OCI-LY7 (cell line): ENCODE measurements around the gene PAX9. TPM values are rescaled to one million over a fixed set of nuclear protein-coding genes. Genes with fewer than 3 reads are reported as not detected.

Source experiments
- BruUV-seq: library from RNA; stranded (reverse); fragments of 400-500 nt; replicated peaks from 2 replicates; lab custom pipeline; 2021; lab: Mats Ljungman, UMichigan
- CTCF ChIA-PET: fragments of 300-600 bp; sonication (Branson Sonifier 250); formaldehyde crosslinking; loops from one replicate; lab custom pipeline; 2022; ENCODE audit warnings: antibody characterized with exemption; ENCODE audit not compliant: unreplicated experiment; lab: Charles Lee
- POLR2A ChIA-PET: fragments of 300-600 bp; sonication (Branson Sonifier 250); formaldehyde crosslinking; loops from one replicate; lab custom pipeline; 2022; ENCODE audit warnings: antibody characterized with exemption; lab: Charles Lee
- DNase-seq: peaks from one replicate; pipeline ENCODE4 v3.0.0-alpha.2; 2015; ENCODE audit warnings: low spot score
- H2AFZ ChIP-seq: fragments of 200-600 bp; sonication (generic), shearing (Covaris generic); 2 replicates; pipeline ENCODE4 v1.6.1; 2014; ENCODE audit warnings: mild to moderate bottlenecking, antibody characterized with exemption, low read length, moderate library complexity
- H3K27ac ChIP-seq: fragments of 200-600 bp; sonication (generic); 2 replicates; pipeline ENCODE4 v1.5.1; 2014; ENCODE audit warnings: mixed run types, low read depth, mild to moderate bottlenecking, moderate library complexity, low read length, inconsistent platforms; ENCODE audit not compliant: poor library complexity, severe bottlenecking
- H3K36me3 ChIP-seq: fragments of 200-600 bp; sonication (generic); 2 replicates; pipeline ENCODE4 v1.6.1; 2014; ENCODE audit warnings: mild to moderate bottlenecking, antibody characterized with exemption, low read length, moderate library complexity, mixed read lengths; ENCODE audit not compliant: insufficient read depth
- H3K4me1 ChIP-seq: fragments of 200-600 bp; sonication (generic); 2 replicates; pipeline ENCODE4 v1.5.1; 2014; ENCODE audit warnings: mild to moderate bottlenecking, low read length; ENCODE audit not compliant: insufficient read depth, poor library complexity, severe bottlenecking
- H3K4me2 ChIP-seq: fragments of 200-600 bp; sonication (generic); 2 replicates; pipeline ENCODE4 v1.6.1; 2014; ENCODE audit warnings: mild to moderate bottlenecking, low read length
- H3K4me3 ChIP-seq: fragments of 200-600 bp; sonication (generic); 2 replicates; pipeline ENCODE4 v1.5.1; 2014; ENCODE audit warnings: mild to moderate bottlenecking, low read depth, low read length; ENCODE audit not compliant: poor library complexity, severe bottlenecking
- H3K79me2 ChIP-seq: fragments of 200-600 bp; sonication (generic); 2 replicates; pipeline ENCODE4 v1.6.1; 2016; ENCODE audit warnings: low read depth, mild to moderate bottlenecking, low read length, moderate library complexity, mixed read lengths; ENCODE audit not compliant: insufficient read depth
- H3K9me2 ChIP-seq: fragments of 200-600 bp; sonication (generic); 2 replicates; pipeline ENCODE4 v1.6.1; 2016; ENCODE audit warnings: mild to moderate bottlenecking, low read length, mixed read lengths; ENCODE audit not compliant: insufficient read depth
- H3K9me3 ChIP-seq: fragments of 200-600 bp; sonication (generic); 2 replicates; pipeline ENCODE4 v1.6.1; 2014; ENCODE audit warnings: mild to moderate bottlenecking, mixed run types, low read length, mixed read lengths
- H4K20me1 ChIP-seq: fragments of 200-600 bp; sonication (generic); 2 replicates; pipeline ENCODE4 v1.6.1; 2014; ENCODE audit warnings: mild to moderate bottlenecking, antibody characterized with exemption, low read length, moderate library complexity, mixed read lengths; ENCODE audit not compliant: insufficient read depth
- EZH2phosphoT487 ChIP-seq: fragments of 200-600 bp; sonication (generic); IDR thresholded peaks from 2 replicates; pipeline ENCODE4 v1.6.1; 2018; ENCODE audit warnings: low read depth, borderline replicate concordance, mild to moderate bottlenecking, mixed run types, antibody characterized with exemption, low read length, moderate library complexity, mixed read lengths
- intact Hi-C: fragments of 100-400 bp; cut with micrococcal nuclease; formaldehyde crosslinking; loops from one replicate; pipeline ENCODE4 v1.10.0; 2022; ENCODE audit not compliant: unreplicated experiment
- total RNA-seq, 2 experiments: library from RNA; depleted of rRNA in 1 of 2; stranded (reverse); fragments of >200 nt in 1 of 2; shearing (Covaris generic) in 1 of 2; gene quantifications; 2 replicates each; pipeline ENCODE4 v1.2.3, GENCODE V29; 2014 to 2022
- TF ChIP-seq, protein P1 (sequence below): fragments of 200-600 bp; sonication (generic); conservative IDR thresholded peaks from 2 replicates; pipeline ENCODE4 v1.5.1; 2014; ENCODE audit warnings: mild to moderate bottlenecking, antibody characterized with exemption, low read length, moderate library complexity, mixed read lengths

PAX9 gene
- total RNA-seq, 2 experiments from 2014 or later, result 2.3 to 4.4 TPM

GRCh38 chr14:36719823-36720222, 58.2 kb downstream of the PAX9 start:
- CTCF ChIA-PET, result no interaction called here
- Histone ChIP-seq H2AFZ (no peak overlapping the region), H3K9me3 (no peaks in the 10 kb centered on the region), H3K4me3 (no peak overlapping the region), H3K27ac (no peak overlapping the region), H3K4me2 (no peak overlapping the region), H3K36me3 (no peaks in the 10 kb centered on the region), H3K9me2 (no peaks in the 10 kb centered on the region), H4K20me1 (no peaks in the 10 kb centered on the region), H3K4me1 (no peaks in the 10 kb centered on the region), H3K79me2 (no peaks in the 10 kb centered on the region)
- intact Hi-C loops, result no loop called here
- POLR2A ChIA-PET, result interaction anchor here (0.9 to 1.2 kb wide), 2 partner anchors 13 to 19 kb away, joined by 3 to 4 read pairs; no protein-coding TSS in a partner anchor
- BruUV-seq, result no TSS peak
- no peak for DNase-seq
- no peak for TF ChIP-seq EZH2phosphoT487
- TF ChIP-seq, protein P1, sequence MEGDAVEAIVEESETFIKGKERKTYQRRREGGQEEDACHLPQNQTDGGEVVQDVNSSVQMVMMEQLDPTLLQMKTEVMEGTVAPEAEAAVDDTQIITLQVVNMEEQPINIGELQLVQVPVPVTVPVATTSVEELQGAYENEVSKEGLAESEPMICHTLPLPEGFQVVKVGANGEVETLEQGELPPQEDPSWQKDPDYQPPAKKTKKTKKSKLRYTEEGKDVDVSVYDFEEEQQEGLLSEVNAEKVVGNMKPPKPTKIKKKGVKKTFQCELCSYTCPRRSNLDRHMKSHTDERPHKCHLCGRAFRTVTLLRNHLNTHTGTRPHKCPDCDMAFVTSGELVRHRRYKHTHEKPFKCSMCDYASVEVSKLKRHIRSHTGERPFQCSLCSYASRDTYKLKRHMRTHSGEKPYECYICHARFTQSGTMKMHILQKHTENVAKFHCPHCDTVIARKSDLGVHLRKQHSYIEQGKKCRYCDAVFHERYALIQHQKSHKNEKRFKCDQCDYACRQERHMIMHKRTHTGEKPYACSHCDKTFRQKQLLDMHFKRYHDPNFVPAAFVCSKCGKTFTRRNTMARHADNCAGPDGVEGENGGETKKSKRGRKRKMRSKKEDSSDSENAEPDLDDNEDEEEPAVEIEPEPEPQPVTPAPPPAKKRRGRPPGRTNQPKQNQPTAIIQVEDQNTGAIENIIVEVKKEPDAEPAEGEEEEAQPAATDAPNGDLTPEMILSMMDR, result no peak

DNA sequence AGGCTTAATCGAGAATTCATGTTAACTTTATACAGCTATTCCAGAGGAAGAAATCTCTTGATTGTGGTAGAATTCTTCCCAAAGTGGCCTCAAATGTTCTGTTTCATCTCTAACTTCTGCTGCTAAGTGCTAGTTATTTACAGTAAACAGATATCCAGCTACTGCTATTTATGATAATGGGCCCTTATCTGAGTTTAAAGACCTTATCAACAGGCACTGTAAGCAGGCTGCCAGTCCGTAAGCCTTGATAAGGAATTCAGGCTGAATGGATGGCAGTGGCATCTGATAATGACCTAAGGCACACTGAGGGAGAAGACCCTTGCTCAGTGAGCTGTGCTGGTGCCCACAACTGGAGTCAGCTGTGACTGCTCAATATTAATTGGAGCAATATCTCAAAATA, 59.0 kb downstream of the PAX9 start:
- Histone ChIP-seq H4K20me1 (no peaks in the 10 kb centered on the region), H3K9me2 (no peaks in the 10 kb centered on the region), H2AFZ (no peak overlapping the region), H3K79me2 (no peaks in the 10 kb centered on the region), H3K27ac (no peak overlapping the region), H3K4me3 (no peak overlapping the region), H3K4me2 (no peak overlapping the region), H3K36me3 (no peaks in the 10 kb centered on the region), H3K4me1 (no peaks in the 10 kb centered on the region), H3K9me3 (no peaks in the 10 kb centered on the region)
- intact Hi-C loops, result no loop called here
- no TSS peak for BruUV-seq
- TF ChIP-seq, protein P1, result no peak
- no peak for TF ChIP-seq EZH2phosphoT487
- no peak for DNase-seq
- ChIA-PET POLR2A (interaction anchor here (0.6 to 1.5 kb wide), 4 partner anchors 10 to 1820 kb away, joined by 3 to 9 read pairs (median 6); no protein-coding TSS in a partner anchor), CTCF (no interaction called here)

DNA sequence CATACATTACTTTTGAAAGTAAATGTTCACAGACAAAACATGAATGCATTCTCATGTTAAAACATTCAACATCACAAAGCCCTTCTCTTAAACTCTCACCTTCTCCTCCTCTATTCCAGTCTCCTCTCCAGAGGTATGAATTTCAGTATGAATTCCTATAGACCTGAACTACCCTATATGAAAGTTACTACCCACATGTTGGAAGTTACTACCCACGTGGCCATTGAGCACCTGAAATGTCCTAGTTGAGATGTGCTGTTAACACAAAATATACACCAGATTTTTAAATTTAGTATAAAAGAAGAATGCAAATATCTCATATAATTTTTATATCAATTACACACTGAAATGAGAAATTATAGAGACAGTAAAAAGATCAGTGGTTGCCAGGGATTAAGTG, 60.2 kb downstream of the PAX9 start:
- Histone ChIP-seq H2AFZ (no peak overlapping the region), H3K27ac (no peak overlapping the region), H3K79me2 (no peaks in the 10 kb centered on the region), H3K36me3 (no peaks in the 10 kb centered on the region), H4K20me1 (no peaks in the 10 kb centered on the region), H3K9me2 (no peaks in the 10 kb centered on the region), H3K4me3 (no peak overlapping the region), H3K4me1 (no peaks in the 10 kb centered on the region), H3K9me3 (no peaks in the 10 kb centered on the region), H3K4me2 (no peak overlapping the region)
- POLR2A ChIA-PET, result interaction anchor here (0.6 kb wide), 1 partner anchor 26 kb away, joined by 3 read pairs; no protein-coding TSS in a partner anchor
- CTCF ChIA-PET, result no interaction called here
- no TSS peak for BruUV-seq
- DNase-seq, result no peak
- intact Hi-C loops, result no loop called here
- TF ChIP-seq EZH2phosphoT487, result no peak
- TF ChIP-seq, protein P1, result no peak
